Measurements from ENCODE around the gene MMADHC. TPM values are rescaled to one million over a fixed set of nuclear protein-coding genes. Genes with fewer than 3 reads are reported as not detected.
A peak's percentile ranks its signal among the peaks of the same experiment; 100 is the strongest.

The MMADHC gene
- polyA plus RNA-seq, 2 of the 4 experiments (the other 2 are of a cell fraction) = 103 to 180 TPM

- Histone ChIP-seq H3K4me2 (no peak overlapping the region), H3K4me1 (peaks cover 41% of the 10 kb centered on the region), H3K27ac (peak overlapping the region; percentile 26 to 67; a peak in 2 of 6 replicates), H3K4me3 (no peak overlapping the region), H3K9me3 (no peaks in the 10 kb centered on the region)
- TF ChIP-seq SREBF2 (IDR thresholded peaks at IDR 0.05) = no peak
- TF ChIP-seq E2F6 (IDR thresholded peaks at IDR 0.05; ENCODE audit: borderline replicate concordance, low read depth) = no peak
- no peak for TF ChIP-seq MYC (IDR thresholded peaks at IDR 0.05; ENCODE audit: borderline replicate concordance, low read length)
- TF ChIP-seq CHD4 (IDR thresholded peaks at IDR 0.05; ENCODE audit: borderline replicate concordance) = no peak
- no peak for TF ChIP-seq EP300 (IDR thresholded peaks at IDR 0.05)
- TF ChIP-seq ZSCAN20 (CRISPR knock-in tag; IDR thresholded peaks at IDR 0.05) = no peak
- TF ChIP-seq FOXS1 (CRISPR knock-in tag; IDR thresholded peaks at IDR 0.05) = no peak
- no peak for TF ChIP-seq POLR2A (IDR thresholded peaks at IDR 0.05; ENCODE audit: low read length)
- no peak for TF ChIP-seq HOXB13 (CRISPR knock-in tag; IDR thresholded peaks at IDR 0.05; ENCODE audit: low read depth)
- no peak for TF ChIP-seq JUNB (IDR thresholded peaks at IDR 0.05)
- no peak for TF ChIP-seq CBX2 (IDR thresholded peaks at IDR 0.05; ENCODE audit: borderline replicate concordance, low read depth)
- TF ChIP-seq KDM5A (IDR thresholded peaks at IDR 0.05) = no peak
- TF ChIP-seq HDAC2 (IDR thresholded peaks at IDR 0.05) = no peak
- TF ChIP-seq RFX5 (IDR thresholded peaks at IDR 0.05) = no peak
- no peak for TF ChIP-seq NR3C1 (IDR thresholded peaks at IDR 0.05)
- TF ChIP-seq BCL3 (IDR thresholded peaks at IDR 0.05) = no peak
- TF ChIP-seq NFE2L2 (conservative IDR thresholded peaks at IDR 0.05; ENCODE audit: low read length) = no peak
- POLR2A ChIA-PET = interaction anchor here (1.0 kb wide), 1 partner anchor 882 kb away, joined by 3 read pairs; no protein-coding TSS in a partner anchor
- 85% methylated on average over 2 of the region's 2 CpGs for WGBS (ENCODE audit: missing lambda C conversion rate)
- no peak for DNase-seq (ENCODE audit: low read depth in 1 of 2, low spot score in 1 of 2)
- no peak for ATAC-seq
- no peak for FAIRE-seq
- CTCF ChIA-PET = interaction anchor here (0.6 to 11.8 kb wide), 11 partner anchors 561 to 1650 kb away, joined by 3 to 96 read pairs (median 4); no protein-coding TSS in a partner anchor
These were observed 6.8 kb upstream of the MMADHC start for GRCh38 chr2:149594411-149594810.

- WGBS (ENCODE audit: missing lambda C conversion rate) = 13% methylated on average over 10 of the region's 10 CpGs
- Histone ChIP-seq H3K4me2 (peak overlapping the region; percentile 81), H3K9me3 (no peaks in the 10 kb centered on the region), H3K4me1 (peaks cover 16% of the 10 kb centered on the region; the same call in 2 of the 3 replicates), H3K4me3 (peak overlapping the region; percentile 80), H3K27ac (peak overlapping the region; percentile 98 to 99)
- ChIA-PET CTCF (interaction anchor here (2.4 kb wide), 1 partner anchor 1651 kb away, joined by 13 read pairs; no protein-coding TSS in a partner anchor), POLR2A (no interaction called here)
- FAIRE-seq (no peak), DNase-seq (ENCODE audit: low read depth in 1 of 2, low spot score in 1 of 2) (no peak), ATAC-seq (peak; percentile 55 to 71)
- no peak for TF ChIP-seq USF2 (IDR thresholded peaks at IDR 0.05)
- no peak for TF ChIP-seq RFX5 (IDR thresholded peaks at IDR 0.05)
- TF ChIP-seq EHMT2 (IDR thresholded peaks at IDR 0.05; ENCODE audit: low read depth) = no peak
- no peak for TF ChIP-seq FOSB (CRISPR knock-in tag; IDR thresholded peaks at IDR 0.05)
- TF ChIP-seq EP300 (IDR thresholded peaks at IDR 0.05) = no peak
- no peak for TF ChIP-seq ZC3H11A (IDR thresholded peaks at IDR 0.05)
- no peak for TF ChIP-seq RNF2 (IDR thresholded peaks at IDR 0.05; ENCODE audit: borderline replicate concordance, low read depth)
- TF ChIP-seq ESRRA (IDR thresholded peaks at IDR 0.05; ENCODE audit: borderline replicate concordance, low read length) = no peak
- TF ChIP-seq MYC (IDR thresholded peaks at IDR 0.05; ENCODE audit: borderline replicate concordance, low read length) = no peak
- no peak for TF ChIP-seq MAFK (IDR thresholded peaks at IDR 0.05; ENCODE audit: partially characterized antibody)
These were observed 444 bp upstream of the MMADHC start for GRCh38 chr2:149587950-149588487.
